Glutamatergic neuron (in vitro differentiated cells): ENCODE results near the gene DMC1. TPM values are rescaled to one million over a fixed set of nuclear protein-coding genes. Genes with fewer than 3 reads are reported as not detected.
"Not testable (repeated sequence)": the region's sequence is repeated elsewhere in the genome, so short reads cannot be mapped to it uniquely, and the experiment has no call there.

Experiments used
- DNase-seq: peaks from one replicate; pipeline ENCODE4 v3.0.0; 2022
- H3K27ac Mint-ChIP-seq: one replicate; pipeline ENCODE4 v1.8.0; 2020; ENCODE audit warnings: mild to moderate bottlenecking, mixed read lengths, inconsistent platforms; ENCODE audit not compliant: unreplicated experiment
- H3K27me3 Mint-ChIP-seq: one replicate; pipeline ENCODE4 v1.8.0; 2020; ENCODE audit warnings: mild to moderate bottlenecking, moderate library complexity, mixed read lengths, inconsistent platforms; ENCODE audit not compliant: unreplicated experiment
- H3K36me3 Mint-ChIP-seq: one replicate; pipeline ENCODE4 v1.8.0; 2020; ENCODE audit warnings: mild to moderate bottlenecking, mixed read lengths, inconsistent platforms; ENCODE audit not compliant: unreplicated experiment
- H3K4me1 Mint-ChIP-seq: one replicate; pipeline ENCODE4 v1.8.0; 2020; ENCODE audit warnings: mild to moderate bottlenecking, low read depth, mixed read lengths, inconsistent platforms; ENCODE audit not compliant: unreplicated experiment
- H3K4me3 Mint-ChIP-seq: one replicate; pipeline ENCODE4 v1.8.0; 2020; ENCODE audit warnings: mild to moderate bottlenecking, mixed read lengths, inconsistent platforms; ENCODE audit not compliant: unreplicated experiment
- H3K9me3 Mint-ChIP-seq: one replicate; pipeline ENCODE4 v1.8.0; 2020; ENCODE audit warnings: mild to moderate bottlenecking, moderate library complexity, mixed read lengths, inconsistent platforms; ENCODE audit not compliant: unreplicated experiment
- total RNA-seq: library from RNA; stranded (reverse); fragmentation: NEBNext Ultra II Directional; extraction: Animal tissue kit (Norgen Biotek cat#: 25700); gene quantifications from one replicate; pipeline ENCODE4 v1.2.1, GENCODE V29; 2021; ENCODE audit not compliant: unreplicated experiment
- TF ChIP-seq, protein P1 (sequence below): fragments of 200-600 bp; sonication (generic); IDR thresholded peaks from one replicate; pipeline ENCODE4 v1.5.0; 2021; ENCODE audit not compliant: partially characterized antibody, unreplicated experiment

DMC1 gene
- total RNA-seq, 1 donor from 2014 or later, result 4.2 TPM

DNA sequence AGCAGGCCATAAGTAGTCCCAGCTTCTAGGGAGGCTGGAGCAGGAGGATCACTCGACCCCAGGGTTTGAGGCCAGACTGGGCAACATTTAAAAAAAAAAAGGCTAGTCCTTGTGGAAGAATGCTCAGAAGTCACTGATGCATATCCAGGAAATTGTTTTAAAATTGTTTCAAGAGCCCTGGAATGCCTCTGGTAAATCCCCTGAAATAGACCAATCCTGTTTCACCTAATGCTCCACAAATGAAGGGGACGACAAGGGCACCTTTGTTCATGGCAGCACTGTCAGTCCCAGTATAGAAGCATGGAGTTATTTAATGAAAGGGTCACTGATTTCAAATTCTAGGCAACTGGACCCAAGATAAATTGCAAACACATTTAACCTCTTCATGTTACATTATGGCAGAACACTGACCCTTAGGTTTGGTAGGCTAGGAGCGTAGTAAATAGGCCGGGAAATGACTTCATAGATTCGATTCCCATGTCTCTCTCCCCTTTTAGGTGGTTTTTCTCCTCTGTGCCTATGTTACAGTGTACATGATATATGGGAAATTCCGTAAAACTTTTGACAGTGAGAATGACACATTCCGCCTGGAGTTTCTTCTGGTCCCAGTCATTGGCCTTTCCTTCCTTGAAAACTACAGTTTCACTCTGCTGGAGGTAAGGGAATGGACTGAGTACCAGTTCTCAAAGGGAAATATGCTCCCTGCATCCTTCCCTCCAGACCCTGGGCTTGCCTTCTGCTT, 90.7 kb downstream of the DMC1 start:
- peaks cover 2% of the 10 kb centered on the region for H3K9me3 Mint-ChIP-seq

DNA sequence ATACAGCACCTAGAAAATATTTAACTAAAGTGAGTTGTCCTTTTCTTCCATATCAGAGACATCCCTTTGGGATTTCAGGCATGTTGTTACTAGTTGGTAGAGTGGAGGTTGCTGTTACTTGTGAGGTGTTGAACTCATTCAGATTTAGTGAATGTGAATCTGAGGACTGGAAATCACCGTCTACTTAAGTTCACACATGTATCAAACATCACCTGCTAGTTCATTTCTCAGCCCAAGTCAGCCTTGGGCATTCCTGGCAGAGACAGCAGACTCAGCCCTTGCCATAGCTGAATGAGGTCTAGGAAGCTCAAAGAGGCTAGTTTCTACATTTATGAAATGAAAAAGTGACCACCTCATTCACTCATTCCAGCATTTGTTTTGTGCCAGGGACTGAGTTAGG, 92.4 kb downstream of the DMC1 start:
- no peak overlapping the region for H3K4me3 Mint-ChIP-seq
- H3K4me1 Mint-ChIP-seq, result no peaks in the 10 kb centered on the region
- no peak overlapping the region for H3K27ac Mint-ChIP-seq
- TF ChIP-seq, protein P1, sequence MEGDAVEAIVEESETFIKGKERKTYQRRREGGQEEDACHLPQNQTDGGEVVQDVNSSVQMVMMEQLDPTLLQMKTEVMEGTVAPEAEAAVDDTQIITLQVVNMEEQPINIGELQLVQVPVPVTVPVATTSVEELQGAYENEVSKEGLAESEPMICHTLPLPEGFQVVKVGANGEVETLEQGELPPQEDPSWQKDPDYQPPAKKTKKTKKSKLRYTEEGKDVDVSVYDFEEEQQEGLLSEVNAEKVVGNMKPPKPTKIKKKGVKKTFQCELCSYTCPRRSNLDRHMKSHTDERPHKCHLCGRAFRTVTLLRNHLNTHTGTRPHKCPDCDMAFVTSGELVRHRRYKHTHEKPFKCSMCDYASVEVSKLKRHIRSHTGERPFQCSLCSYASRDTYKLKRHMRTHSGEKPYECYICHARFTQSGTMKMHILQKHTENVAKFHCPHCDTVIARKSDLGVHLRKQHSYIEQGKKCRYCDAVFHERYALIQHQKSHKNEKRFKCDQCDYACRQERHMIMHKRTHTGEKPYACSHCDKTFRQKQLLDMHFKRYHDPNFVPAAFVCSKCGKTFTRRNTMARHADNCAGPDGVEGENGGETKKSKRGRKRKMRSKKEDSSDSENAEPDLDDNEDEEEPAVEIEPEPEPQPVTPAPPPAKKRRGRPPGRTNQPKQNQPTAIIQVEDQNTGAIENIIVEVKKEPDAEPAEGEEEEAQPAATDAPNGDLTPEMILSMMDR, result no peak
- H3K36me3 Mint-ChIP-seq, result no peaks in the 10 kb centered on the region
- no peak for DNase-seq
- peaks cover 3% of the 10 kb centered on the region for H3K27me3 Mint-ChIP-seq
- H3K9me3 Mint-ChIP-seq, result peaks cover 2% of the 10 kb centered on the region

More for the DNA sequence above, 90.7 kb downstream of the DMC1 start:
- Mint-ChIP-seq H3K27ac (no peak overlapping the region), H3K4me1 (no peaks in the 10 kb centered on the region), H3K27me3 (peaks cover 3% of the 10 kb centered on the region), H3K36me3 (no peaks in the 10 kb centered on the region), H3K4me3 (no peak overlapping the region)
- TF ChIP-seq, protein P1, result no peak
- DNase-seq, result no peak

DNA sequence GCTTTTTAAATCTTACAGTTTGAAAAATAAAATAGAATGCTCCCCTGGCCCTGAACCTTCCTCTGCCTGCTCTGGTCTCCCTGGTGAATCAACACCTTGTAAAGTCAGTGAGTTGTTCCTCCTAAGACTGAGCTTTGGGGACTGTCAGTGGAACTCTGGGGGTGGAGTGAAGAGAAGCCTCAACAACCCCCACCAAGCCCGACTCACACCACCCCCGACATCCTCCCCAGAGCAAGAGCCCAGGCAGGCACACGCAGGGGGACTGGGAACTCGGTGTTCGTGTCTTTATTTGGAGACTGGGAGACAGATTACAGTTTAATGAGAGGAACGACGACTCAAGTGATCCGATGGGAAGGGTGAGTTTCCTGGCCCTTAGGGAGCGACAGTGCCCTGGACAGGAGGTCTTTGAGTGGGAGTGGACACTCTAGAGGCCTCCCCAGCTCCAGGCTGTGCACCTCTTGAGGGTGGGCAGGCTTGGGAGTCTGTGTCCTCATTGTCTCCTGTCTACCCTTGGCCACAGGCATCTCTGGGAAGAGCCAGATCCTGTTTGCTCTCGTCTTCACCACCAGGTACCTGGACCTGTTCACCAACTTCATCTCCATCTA, 95.9 kb downstream of the DMC1 start:
- H3K36me3 Mint-ChIP-seq, result no peaks in the 10 kb centered on the region
- H3K27ac Mint-ChIP-seq, result no peak overlapping the region
- TF ChIP-seq, protein P1, result no peak
- H3K4me3 Mint-ChIP-seq, result no peak overlapping the region
- DNase-seq, result no peak
- H3K4me1 Mint-ChIP-seq, result no peaks in the 10 kb centered on the region
- H3K27me3 Mint-ChIP-seq, result no peaks in the 10 kb centered on the region
- H3K9me3 Mint-ChIP-seq, result peaks cover 2% of the 10 kb centered on the region

DNA sequence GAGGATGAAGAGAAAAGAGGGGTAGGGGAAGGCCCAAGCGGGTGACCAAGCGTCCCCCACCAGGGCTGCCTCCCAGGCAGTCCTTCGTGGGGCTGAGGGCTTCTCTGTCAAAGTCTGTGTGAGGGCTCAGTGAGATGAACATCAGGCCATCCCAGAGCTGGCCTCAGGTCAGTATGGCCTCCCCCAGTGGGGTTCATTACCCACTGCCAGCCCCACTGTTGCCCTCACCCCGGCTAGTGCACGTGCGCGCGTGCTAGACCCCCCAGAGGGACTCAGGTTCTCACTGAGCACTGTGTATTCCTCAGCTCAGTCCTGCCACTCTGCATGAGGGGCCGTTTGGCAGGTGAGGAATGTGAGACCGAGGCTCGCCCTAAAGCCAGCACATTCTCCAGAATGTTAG, 98.7 kb downstream of the DMC1 start:
- H3K36me3 Mint-ChIP-seq, result no peaks in the 10 kb centered on the region
- no peak overlapping the region for H3K4me3 Mint-ChIP-seq
- no peak overlapping the region for H3K27ac Mint-ChIP-seq
- no peaks in the 10 kb centered on the region for H3K9me3 Mint-ChIP-seq
- DNase-seq, result no peak
- TF ChIP-seq, protein P1, result no peak
- no peaks in the 10 kb centered on the region for H3K4me1 Mint-ChIP-seq
- peaks cover 9% of the 10 kb centered on the region for H3K27me3 Mint-ChIP-seq

DNA sequence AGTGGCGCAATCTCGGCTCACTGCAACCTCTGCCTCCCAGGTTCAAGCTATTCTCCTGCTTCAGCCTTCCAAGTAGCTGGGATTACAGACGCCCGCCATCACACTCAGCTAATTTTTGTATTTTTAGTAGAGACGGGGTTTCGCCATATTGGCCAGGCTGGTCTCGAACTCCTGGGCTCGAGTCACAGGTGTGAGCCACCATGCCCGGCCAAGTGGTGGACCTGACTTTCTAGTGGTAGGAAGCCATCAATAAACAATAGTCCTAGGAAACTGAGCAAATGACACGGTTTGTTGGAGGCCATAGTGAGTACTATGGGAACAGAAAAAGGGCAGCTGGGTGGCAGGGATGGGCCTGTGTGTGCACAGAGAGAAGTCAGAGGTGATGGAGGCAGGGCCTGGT, 99.8 kb downstream of the DMC1 start:
- peaks cover 11% of the 10 kb centered on the region for H3K27me3 Mint-ChIP-seq
- not testable (repeated sequence) for H3K4me1 Mint-ChIP-seq, H3K36me3 Mint-ChIP-seq, H3K4me3 Mint-ChIP-seq, H3K27ac Mint-ChIP-seq, DNase-seq, H3K9me3 Mint-ChIP-seq
